GM23248 (cell line): Measurements from ENCODE around the gene ZNF81.

Experiments
- EZH2 ChIP-seq: fragments of 200-600 bp; sonication (generic); IDR thresholded peaks from 2 replicates; pipeline ENCODE4 v1.6.1; 2018; ENCODE audit warnings: antibody characterized with exemption, mild to moderate bottlenecking; ENCODE audit not compliant: insufficient read depth, poor library complexity, severe bottlenecking
- EZH2phosphoT487 ChIP-seq: fragments of 200-600 bp; sonication (generic); IDR thresholded peaks from 2 replicates; pipeline ENCODE4 v1.6.1; 2018; ENCODE audit warnings: antibody characterized with exemption, moderate library complexity, mild to moderate bottlenecking, low read depth; ENCODE audit not compliant: insufficient read depth

- no peak for TF ChIP-seq EZH2
- TF ChIP-seq EZH2phosphoT487, result no peak
These were observed 40.2 kb upstream of the ZNF81 start for GRCh38 chrX:47796433-47796906.
